Activated naive CD8-positive, alpha-beta T cell treated with anti-CD3 and anti-CD28 coated beads, Interleukin-2, amount 50 U/mL, for 24 hours (primary cell): Measurements from ENCODE around the gene SPATA45.

Source experiments
- ATAC-seq: fragments of 150-1000 bp; cut with Tn5 transposase; one replicate; pipeline ENCODE4 v1.10.0; 2021
- DNase-seq: peaks from one replicate; pipeline ENCODE4 v3.0.0; 2021
- H3K27ac Mint-ChIP-seq: one replicate; pipeline ENCODE4 v1.8.0; 2021; ENCODE audit warnings: mild to moderate bottlenecking, mixed read lengths
- H3K27me3 Mint-ChIP-seq: one replicate; pipeline ENCODE4 v1.8.0; 2021; ENCODE audit warnings: mixed read lengths
- H3K36me3 Mint-ChIP-seq: one replicate; pipeline ENCODE4 v1.8.0; 2021; ENCODE audit warnings: low read depth, mixed read lengths
- H3K4me1 Mint-ChIP-seq: one replicate; pipeline ENCODE4 v1.8.0; 2021; ENCODE audit warnings: mixed read lengths
- H3K4me3 Mint-ChIP-seq: one replicate; pipeline ENCODE4 v1.8.0; 2021; ENCODE audit warnings: mild to moderate bottlenecking, moderate library complexity, mixed read lengths
- H3K9me3 Mint-ChIP-seq: one replicate; pipeline ENCODE4 v1.8.0; 2021; ENCODE audit warnings: mixed read lengths

The SPATA45 gene

DNA sequence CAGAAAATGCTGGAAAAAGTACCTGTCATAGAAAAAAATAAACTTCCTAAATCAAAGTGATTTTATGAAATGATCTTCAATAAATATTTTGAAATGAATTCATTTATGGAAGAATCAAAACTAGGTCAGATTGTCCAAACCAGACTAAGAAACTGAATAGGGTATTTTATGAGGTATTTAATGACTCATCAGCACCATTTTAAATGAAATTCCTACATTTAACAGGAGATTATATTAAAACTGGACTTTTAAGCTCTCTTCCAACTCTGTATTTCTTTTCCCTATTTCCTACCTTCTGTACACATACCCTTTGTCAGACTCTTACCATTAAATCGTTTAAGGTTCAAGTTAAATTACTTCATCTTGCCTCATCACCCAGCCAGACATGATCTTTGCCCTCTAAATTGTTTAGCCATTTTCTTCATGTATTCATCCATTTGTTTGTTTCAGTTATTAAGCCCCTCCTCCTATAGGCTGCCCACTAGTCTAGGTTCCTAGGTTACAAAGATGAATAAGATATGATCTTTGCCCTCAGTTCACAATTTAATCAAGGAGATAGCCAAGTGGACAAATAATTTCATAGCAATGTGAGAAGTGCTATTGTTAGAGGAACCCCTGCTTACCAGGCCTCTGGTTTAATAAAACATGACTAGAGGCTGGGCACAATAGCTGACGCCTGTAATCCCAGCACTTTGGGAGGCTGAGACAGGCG, 30.7 kb downstream of the SPATA45 start:
- Mint-ChIP-seq H3K4me1 (peaks cover 6% of the 10 kb centered on the region), H3K27ac (no peak overlapping the region), H3K27me3 (no peaks in the 10 kb centered on the region), H3K4me3 (no peak overlapping the region), H3K9me3 (no peaks in the 10 kb centered on the region), H3K36me3 (peaks cover 5% of the 10 kb centered on the region)
- no peak for ATAC-seq
- DNase-seq, result no peak

DNA sequence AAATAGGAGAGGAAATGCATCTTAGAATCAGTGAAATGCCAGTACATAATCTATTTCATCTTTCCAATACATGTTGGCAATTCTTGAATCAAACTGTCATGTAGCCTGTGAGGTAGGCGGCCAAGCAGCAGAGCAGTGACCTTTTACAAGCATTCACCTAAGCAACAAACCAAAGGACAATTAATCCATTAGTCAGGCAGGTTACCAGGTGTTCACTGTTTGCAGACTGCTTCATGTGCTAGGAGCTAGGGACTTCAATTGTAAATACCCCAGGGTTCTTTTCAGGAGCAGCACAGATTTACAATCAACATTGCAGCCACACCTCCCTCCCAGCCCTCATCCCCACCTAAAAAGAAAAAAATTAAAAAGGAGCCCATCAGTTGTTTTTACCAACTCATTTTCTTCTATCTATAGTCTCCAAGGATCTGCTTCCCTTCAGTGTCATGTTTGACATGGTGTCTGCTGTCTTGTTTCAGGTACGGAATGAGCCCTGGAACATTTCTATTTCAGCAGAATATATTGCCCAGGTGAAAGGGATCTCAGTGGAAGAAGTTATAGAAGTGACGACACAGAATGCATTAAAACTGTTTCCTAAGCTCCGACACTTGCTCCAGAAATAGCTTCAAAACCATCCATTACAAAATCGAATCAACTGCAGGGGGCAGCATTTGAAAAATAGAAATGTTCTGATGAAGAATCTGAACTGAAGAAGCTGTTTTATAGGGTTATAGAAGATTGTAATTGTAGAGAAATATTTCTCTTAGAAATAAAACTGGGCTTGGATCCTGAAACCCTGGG, 32.7 kb downstream of the SPATA45 start:
- H3K4me1 Mint-ChIP-seq, result peaks cover 3% of the 10 kb centered on the region
- DNase-seq (no peak), ATAC-seq (no peak)
- peaks cover 5% of the 10 kb centered on the region for H3K36me3 Mint-ChIP-seq
- H3K27me3 Mint-ChIP-seq, result no peaks in the 10 kb centered on the region
- H3K27ac Mint-ChIP-seq, result no peak overlapping the region
- H3K4me3 Mint-ChIP-seq, result no peak overlapping the region
- no peaks in the 10 kb centered on the region for H3K9me3 Mint-ChIP-seq

DNA sequence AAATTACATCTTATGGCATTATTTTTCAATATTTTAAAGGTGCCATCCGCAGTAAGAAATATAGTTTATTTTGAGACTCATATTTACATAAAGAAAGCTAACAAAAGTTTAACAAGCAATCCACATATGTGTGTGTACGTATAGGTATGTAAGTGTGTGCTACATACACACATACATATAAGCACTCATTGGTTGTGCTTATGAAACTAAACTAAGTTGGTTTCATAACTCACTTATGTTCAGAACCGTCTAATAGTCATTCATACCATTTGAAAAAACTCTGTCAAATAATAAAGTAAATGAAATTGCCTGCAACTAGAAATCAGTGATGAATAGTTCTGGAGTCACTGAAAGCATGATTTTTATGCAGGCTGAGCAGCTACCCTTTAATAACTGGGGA, 41.7 kb downstream of the SPATA45 start:
- Mint-ChIP-seq H3K4me3 (no peak overlapping the region), H3K4me1 (no peaks in the 10 kb centered on the region), H3K27ac (no peak overlapping the region), H3K36me3 (peaks cover 27% of the 10 kb centered on the region), H3K9me3 (no peaks in the 10 kb centered on the region), H3K27me3 (no peaks in the 10 kb centered on the region)
- ATAC-seq, result no peak
- no peak for DNase-seq

DNA sequence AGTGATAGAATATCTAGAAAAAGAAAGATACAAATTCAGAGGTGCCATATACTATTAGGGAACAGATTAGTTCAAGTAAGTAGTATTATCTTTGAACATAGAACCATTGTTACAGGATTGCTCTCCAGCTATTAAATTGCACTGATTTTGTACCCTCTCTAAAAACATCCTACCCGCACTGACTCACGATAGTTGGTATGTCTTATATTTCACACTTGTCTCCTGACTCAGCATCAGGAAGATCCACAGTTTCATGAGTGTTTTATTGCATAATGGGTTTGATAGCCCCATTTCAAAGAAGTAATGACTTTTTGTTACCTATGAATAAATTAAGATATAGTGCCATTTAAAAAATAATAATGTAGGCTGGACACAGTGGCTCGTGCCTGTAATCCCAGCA, 49.8 kb downstream of the SPATA45 start:
- no peak overlapping the region for H3K4me3 Mint-ChIP-seq
- peaks cover 38% of the 10 kb centered on the region for H3K36me3 Mint-ChIP-seq
- no peak overlapping the region for H3K27ac Mint-ChIP-seq
- H3K27me3 Mint-ChIP-seq, result no peaks in the 10 kb centered on the region
- DNase-seq (no peak), ATAC-seq (no peak)
- H3K4me1 Mint-ChIP-seq, result peaks cover 17% of the 10 kb centered on the region
- no peaks in the 10 kb centered on the region for H3K9me3 Mint-ChIP-seq

DNA sequence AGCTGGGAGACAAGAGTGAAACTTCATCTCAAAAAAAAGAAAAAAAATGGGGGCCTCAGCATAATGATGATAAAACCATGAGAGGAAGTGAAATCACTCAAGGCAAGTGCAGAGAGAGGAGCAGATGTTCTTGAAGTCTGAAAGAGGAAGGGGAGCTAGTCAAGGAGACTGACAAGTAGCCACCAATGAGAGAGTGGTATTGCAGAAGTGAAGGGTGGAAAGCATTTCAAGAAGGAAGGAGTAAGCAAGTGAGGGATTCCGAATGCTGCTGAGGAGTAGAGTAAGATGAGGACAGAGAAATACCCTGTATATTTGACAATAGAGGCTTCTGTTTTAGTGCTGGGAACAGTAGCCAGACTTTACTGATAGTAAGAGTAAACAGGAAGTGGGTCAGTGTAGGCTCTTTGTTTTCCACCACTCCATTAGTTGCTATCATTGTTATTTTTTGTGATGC, 52.9 kb downstream of the SPATA45 start:
- Mint-ChIP-seq H3K9me3 (no peaks in the 10 kb centered on the region), H3K4me1 (peaks cover 36% of the 10 kb centered on the region), H3K27ac (peak overlapping the region; percentile 66), H3K27me3 (no peaks in the 10 kb centered on the region), H3K36me3 (peaks cover 26% of the 10 kb centered on the region), H3K4me3 (no peak overlapping the region)
- DNase-seq, result no peak
- ATAC-seq, result no peak

DNA sequence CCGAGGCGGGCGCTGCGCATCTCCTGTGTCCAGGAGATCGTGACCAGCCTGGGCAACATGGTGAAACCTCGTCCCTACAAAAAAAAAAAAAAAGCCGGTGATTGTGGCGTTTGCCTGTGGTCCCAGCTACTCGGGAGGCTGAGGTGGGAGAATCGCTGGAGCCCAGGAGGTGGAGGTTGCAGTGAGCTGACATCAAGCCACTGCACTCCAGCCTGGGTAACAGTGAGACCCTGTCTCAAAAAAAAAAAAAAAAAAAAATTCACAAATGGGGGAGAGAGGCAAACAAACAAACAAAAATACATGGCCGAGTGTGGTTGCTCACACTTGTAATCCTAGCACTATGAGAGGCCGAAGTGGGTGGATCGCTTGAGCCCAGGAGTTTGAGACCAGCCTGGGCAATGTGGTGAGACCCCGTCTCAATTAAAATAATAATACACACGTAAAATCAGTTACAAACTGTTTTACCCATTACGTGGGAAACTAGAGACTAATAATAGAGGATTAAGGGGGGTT, 55.0 kb downstream of the SPATA45 start:
- no peak for DNase-seq
- H3K4me1 Mint-ChIP-seq, result peaks cover 37% of the 10 kb centered on the region
- peaks cover 18% of the 10 kb centered on the region for H3K36me3 Mint-ChIP-seq
- H3K27me3 Mint-ChIP-seq, result no peaks in the 10 kb centered on the region
- H3K4me3 Mint-ChIP-seq, result peak overlapping the region; percentile 97
- ATAC-seq, result no peak
- H3K9me3 Mint-ChIP-seq, result no peaks in the 10 kb centered on the region
- H3K27ac Mint-ChIP-seq, result peak overlapping the region; percentile 94

DNA sequence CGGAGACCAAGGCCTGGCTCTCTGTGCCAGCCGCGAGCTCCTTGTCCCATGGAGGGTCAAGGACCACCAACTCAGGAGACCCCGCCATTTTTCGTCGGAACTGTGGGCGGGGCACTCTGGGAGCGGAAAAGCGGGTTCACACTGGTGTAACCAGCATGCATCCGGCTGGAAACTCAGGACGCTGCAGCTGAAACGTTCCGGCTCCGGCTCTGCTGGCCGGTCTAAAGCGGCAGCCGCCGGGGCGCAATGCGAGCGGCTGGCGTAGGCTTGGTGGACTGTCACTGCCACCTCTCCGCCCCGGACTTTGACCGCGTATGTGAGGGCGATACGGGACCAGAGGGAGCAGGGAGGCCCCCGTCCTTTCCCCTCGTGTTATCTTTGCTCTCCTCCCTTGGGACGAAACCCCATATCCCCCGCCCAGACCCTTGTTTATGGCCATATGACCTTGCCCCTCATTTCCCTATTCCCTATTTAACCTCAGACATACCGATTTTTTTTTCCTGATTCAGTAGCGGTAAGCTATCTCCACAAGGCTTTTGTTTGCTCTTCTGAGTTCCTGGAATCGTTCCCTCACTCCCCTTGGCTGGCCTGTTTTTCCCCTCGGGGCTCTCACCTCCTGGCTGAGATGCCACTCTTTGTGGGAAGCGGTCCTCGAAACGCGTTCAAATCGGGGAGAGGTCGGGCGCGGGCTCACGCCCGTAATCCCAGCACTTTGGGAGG, 55.6 kb downstream of the SPATA45 start, which contains the start of the genes NSL1 and TATDN3:
TSS of gene NSL1 (minus strand) at position 102 of the 720 bp plus-strand sequence. CDS start at position 88, 14 bp downstream.
TSS of gene TATDN3 (plus strand) at position 219 of the 720 bp plus-strand sequence. CDS start at position 247, 28 bp downstream.
- no peaks in the 10 kb centered on the region for H3K9me3 Mint-ChIP-seq
- peak within 1 kb of the TSS; percentile 94 for H3K27ac Mint-ChIP-seq
- H3K27me3 Mint-ChIP-seq, result no peaks in the 10 kb centered on the region
- H3K36me3 Mint-ChIP-seq, result peaks cover 17% of the 10 kb centered on the region
- peak within 1 kb of the TSS; percentile 97 for H3K4me3 Mint-ChIP-seq
- ATAC-seq (peak; percentile 95), DNase-seq (peak; percentile 99)
- peaks cover 36% of the 10 kb centered on the region for H3K4me1 Mint-ChIP-seq

DNA sequence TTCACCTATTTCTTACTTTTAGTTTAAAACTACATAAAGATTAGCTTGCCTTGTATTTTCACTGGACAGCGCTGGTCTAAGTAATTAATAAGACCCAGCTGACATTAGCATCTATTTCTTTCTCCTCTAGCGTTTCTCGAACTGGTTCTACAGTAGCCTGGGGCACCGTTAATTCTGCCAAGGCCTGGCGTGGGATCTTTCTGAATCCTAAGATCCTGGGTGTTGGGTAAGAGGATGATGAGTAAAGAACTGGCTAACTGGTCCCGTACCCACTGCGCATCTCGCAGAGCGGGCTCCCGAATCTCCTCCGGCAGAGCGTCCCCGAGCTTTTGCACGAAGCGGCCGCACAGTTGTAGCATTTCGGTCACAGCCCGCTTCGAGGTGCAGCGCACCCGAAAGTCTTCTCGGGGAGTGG, 56.2 kb downstream of the SPATA45 start:
- Mint-ChIP-seq H3K27ac (peak overlapping the region; percentile 94), H3K36me3 (peaks cover 17% of the 10 kb centered on the region), H3K4me1 (peaks cover 36% of the 10 kb centered on the region), H3K4me3 (peak overlapping the region; percentile 97), H3K27me3 (no peaks in the 10 kb centered on the region), H3K9me3 (no peaks in the 10 kb centered on the region)
- ATAC-seq, result peak; percentile 77
- no peak for DNase-seq

DNA sequence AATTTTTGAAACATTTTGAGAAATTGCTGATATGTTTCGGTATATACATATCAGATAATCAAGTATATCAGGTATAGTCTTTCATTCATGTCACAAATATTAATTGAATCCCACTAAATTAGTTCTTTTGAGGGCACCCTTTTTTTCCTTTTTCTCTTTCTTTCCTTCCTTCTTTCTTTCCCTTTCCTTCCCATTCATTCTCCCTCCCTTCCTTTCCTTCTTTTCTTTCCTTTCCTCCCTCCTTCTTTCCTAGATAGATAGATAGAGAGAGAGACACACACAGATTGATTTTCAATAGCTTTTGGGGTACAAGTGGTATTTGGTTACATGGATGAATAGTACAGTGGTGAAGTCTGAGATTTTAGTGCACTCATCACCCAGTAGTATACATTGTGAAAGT, 61.6 kb downstream of the SPATA45 start:
- no peaks in the 10 kb centered on the region for H3K9me3 Mint-ChIP-seq
- ATAC-seq (no peak), DNase-seq (no peak)
- no peak overlapping the region for H3K4me3 Mint-ChIP-seq
- no peak overlapping the region for H3K27ac Mint-ChIP-seq
- peaks cover 21% of the 10 kb centered on the region for H3K4me1 Mint-ChIP-seq
- no peaks in the 10 kb centered on the region for H3K27me3 Mint-ChIP-seq
- H3K36me3 Mint-ChIP-seq, result peaks cover 27% of the 10 kb centered on the region

DNA sequence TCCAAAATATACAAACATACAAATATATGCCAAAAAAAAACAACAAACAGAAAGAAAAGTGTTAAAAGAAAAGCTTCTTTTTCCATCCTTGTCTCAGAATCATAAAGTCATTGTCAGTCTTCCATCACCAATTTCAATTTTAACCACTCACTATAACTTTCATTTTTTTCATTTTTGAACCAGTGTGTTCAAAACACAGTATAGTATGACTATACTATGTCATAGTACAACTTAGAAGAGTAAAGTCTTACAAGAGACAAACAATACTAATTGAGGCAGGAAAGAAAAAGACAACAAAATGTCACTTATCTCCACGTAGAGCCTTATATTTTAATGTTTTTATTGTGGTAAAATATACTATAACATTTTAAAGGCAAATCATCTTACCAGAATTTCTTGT, 63.5 kb downstream of the SPATA45 start:
- no peak overlapping the region for H3K27ac Mint-ChIP-seq
- ATAC-seq, result no peak
- H3K27me3 Mint-ChIP-seq, result no peaks in the 10 kb centered on the region
- H3K4me1 Mint-ChIP-seq, result peaks cover 12% of the 10 kb centered on the region
- peaks cover 27% of the 10 kb centered on the region for H3K36me3 Mint-ChIP-seq
- H3K4me3 Mint-ChIP-seq, result no peak overlapping the region
- DNase-seq, result no peak
- H3K9me3 Mint-ChIP-seq, result no peaks in the 10 kb centered on the region

DNA sequence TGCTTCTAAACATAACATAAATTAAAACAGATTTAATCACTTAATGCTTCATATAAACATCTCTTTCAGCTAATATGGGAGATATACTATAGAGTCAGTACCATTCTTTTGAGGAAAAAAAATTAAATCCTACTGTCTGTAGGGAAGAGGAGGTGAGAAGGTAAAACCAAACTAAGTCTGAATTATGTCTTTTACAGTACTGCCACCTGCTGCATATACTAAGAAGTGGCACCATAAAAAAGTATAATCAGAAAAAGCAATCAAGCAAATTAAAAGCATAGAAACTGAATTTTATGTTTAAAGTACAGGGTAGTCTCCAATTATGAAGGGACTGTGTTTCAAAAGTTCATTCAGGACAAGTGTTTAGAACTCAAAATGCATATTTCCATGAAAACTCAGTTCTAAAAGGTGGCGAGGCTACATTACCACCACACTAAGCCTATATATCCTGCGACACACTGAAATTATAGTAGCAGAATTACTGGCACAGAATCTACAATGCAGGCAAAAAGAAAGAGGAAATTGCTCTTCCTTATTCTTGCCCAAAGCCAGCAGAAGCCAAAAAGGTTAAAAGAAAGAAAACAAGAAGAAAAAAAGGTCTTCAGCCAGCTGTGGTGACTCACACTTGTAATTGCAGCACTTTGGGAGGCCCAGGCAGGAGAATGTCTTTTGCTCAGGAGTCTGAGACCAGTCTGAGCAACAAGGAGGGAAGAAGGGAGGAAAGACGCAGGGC, 64.9 kb downstream of the SPATA45 start:
- H3K36me3 Mint-ChIP-seq, result peaks cover 31% of the 10 kb centered on the region
- ATAC-seq, result no peak
- no peak overlapping the region for H3K4me3 Mint-ChIP-seq
- no peaks in the 10 kb centered on the region for H3K27me3 Mint-ChIP-seq
- no peak overlapping the region for H3K27ac Mint-ChIP-seq
- peaks cover 12% of the 10 kb centered on the region for H3K4me1 Mint-ChIP-seq
- no peak for DNase-seq
- no peaks in the 10 kb centered on the region for H3K9me3 Mint-ChIP-seq

DNA sequence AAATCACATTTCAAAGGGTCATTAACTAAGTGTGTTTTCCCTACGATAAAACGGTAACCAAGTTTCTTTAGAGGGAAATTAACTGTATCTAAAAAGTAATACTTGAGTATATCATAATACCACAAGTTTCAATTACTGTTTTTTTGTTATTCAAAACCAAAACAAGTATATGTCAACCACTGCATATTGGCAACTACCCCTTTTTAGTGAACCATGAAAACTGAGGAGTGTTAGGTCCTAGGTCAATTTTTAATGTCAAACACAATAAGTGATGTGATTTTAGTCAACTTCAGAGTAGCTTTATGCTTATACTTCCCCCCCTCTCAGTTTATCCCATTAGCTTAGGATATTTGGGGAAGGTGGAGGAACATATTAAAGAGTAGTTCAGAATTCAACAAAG, 66.2 kb downstream of the SPATA45 start:
- Mint-ChIP-seq H3K4me3 (no peak overlapping the region), H3K27ac (no peak overlapping the region), H3K27me3 (no peaks in the 10 kb centered on the region), H3K4me1 (peaks cover 12% of the 10 kb centered on the region), H3K36me3 (peaks cover 26% of the 10 kb centered on the region), H3K9me3 (no peaks in the 10 kb centered on the region)
- ATAC-seq (no peak), DNase-seq (no peak)

DNA sequence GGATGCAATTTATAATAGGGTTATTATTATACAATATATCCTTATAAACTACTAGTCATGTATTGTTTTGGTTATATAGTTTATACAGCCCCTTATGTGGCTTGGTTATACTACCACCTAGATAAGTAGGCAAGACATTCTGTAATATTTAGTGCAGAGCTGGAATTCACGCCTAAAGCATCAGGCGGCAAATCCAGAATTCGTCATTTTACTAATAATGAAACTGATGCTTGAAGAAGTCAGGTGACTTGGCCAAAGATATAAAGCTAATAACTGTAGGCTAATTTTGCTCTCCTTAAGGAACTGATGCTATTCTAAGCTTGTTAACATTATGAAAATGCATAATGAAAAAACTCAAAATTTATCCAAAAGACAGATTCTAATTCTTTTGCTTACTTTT, 66.7 kb downstream of the SPATA45 start:
- ATAC-seq, result no peak
- no peak overlapping the region for H3K4me3 Mint-ChIP-seq

More for the DNA sequence above, 66.7 kb downstream of the SPATA45 start:
- DNase-seq, result no peak
- H3K36me3 Mint-ChIP-seq, result peaks cover 23% of the 10 kb centered on the region
- H3K4me1 Mint-ChIP-seq, result peaks cover 12% of the 10 kb centered on the region
- H3K9me3 Mint-ChIP-seq, result no peaks in the 10 kb centered on the region
- no peaks in the 10 kb centered on the region for H3K27me3 Mint-ChIP-seq
- H3K27ac Mint-ChIP-seq, result no peak overlapping the region
